ENCODE data around the gene SLC25A46.

SLC25A46 gene

GRCh38 chr5:110790673-110791072, 51.9 kb downstream of the SLC25A46 start:
- no peak for DNase-seq
- Histone ChIP-seq H3K27me3 (ENCODE audit: insufficient read depth, low read depth, severe bottlenecking) (no peaks in the 10 kb centered on the region), H3K4me3 (ENCODE audit: low read depth, low read length) (no peak overlapping the region), H3K9me3 (ENCODE audit: severe bottlenecking) (no peaks in the 10 kb centered on the region), H3K36me3 (no peaks in the 10 kb centered on the region), H3K27ac (no peak overlapping the region)
- TF ChIP-seq CTCF (IDR thresholded peaks at IDR 0.05; ENCODE audit: low read depth, low read length), result no peak

- DNase-seq, result no peak
- Histone ChIP-seq H3K27me3 (ENCODE audit: insufficient read depth, low read depth, severe bottlenecking) (no peaks in the 10 kb centered on the region), H3K9me3 (ENCODE audit: severe bottlenecking) (no peaks in the 10 kb centered on the region), H3K4me3 (ENCODE audit: low read depth, low read length) (no peak overlapping the region), H3K27ac (no peak overlapping the region), H3K36me3 (no peaks in the 10 kb centered on the region)
- TF ChIP-seq CTCF (IDR thresholded peaks at IDR 0.05; ENCODE audit: low read depth, low read length), result no peak
These were observed 64.2 kb downstream of the SLC25A46 start for GRCh38 chr5:110802998-110803397.

- TF ChIP-seq CTCF (IDR thresholded peaks at IDR 0.05; ENCODE audit: low read depth, low read length), result no peak
- Histone ChIP-seq H3K36me3 (no peaks in the 10 kb centered on the region), H3K27me3 (ENCODE audit: insufficient read depth, low read depth, severe bottlenecking) (no peaks in the 10 kb centered on the region), H3K9me3 (ENCODE audit: severe bottlenecking) (no peaks in the 10 kb centered on the region), H3K27ac (no peak overlapping the region), H3K4me3 (ENCODE audit: low read depth, low read length) (no peak overlapping the region)
- DNase-seq, result no peak
These were observed 64.9 kb downstream of the SLC25A46 start for GRCh38 chr5:110803467-110804326.

- TF ChIP-seq CTCF (IDR thresholded peaks at IDR 0.05; ENCODE audit: low read depth, low read length), result no peak
- Histone ChIP-seq H3K27me3 (ENCODE audit: insufficient read depth, low read depth, severe bottlenecking) (no peaks in the 10 kb centered on the region), H3K9me3 (ENCODE audit: severe bottlenecking) (no peaks in the 10 kb centered on the region), H3K4me3 (ENCODE audit: low read depth, low read length) (no peak overlapping the region), H3K36me3 (no peaks in the 10 kb centered on the region), H3K27ac (no peak overlapping the region)
- DNase-seq, result no peak
These were observed 68.4 kb downstream of the SLC25A46 start for GRCh38 chr5:110807169-110807568.

GRCh38 chr5:110809006-110809405, 70.2 kb downstream of the SLC25A46 start:
- no peak for TF ChIP-seq CTCF (IDR thresholded peaks at IDR 0.05; ENCODE audit: low read depth, low read length)
- no peaks in the 10 kb centered on the region for H3K27me3 ChIP-seq (ENCODE audit: insufficient read depth, low read depth, severe bottlenecking)
- no peaks in the 10 kb centered on the region for H3K36me3 ChIP-seq
- DNase-seq, result no peak
- no peaks in the 10 kb centered on the region for H3K9me3 ChIP-seq (ENCODE audit: severe bottlenecking)
- H3K27ac ChIP-seq, result no peak overlapping the region
- H3K4me3 ChIP-seq (ENCODE audit: low read depth, low read length), result no peak overlapping the region

All from WERI-Rb-1 (cell line).